Neural cell (in vitro differentiated cells): ENCODE measurements around the gene CFTR. TPM values are rescaled to one million over a fixed set of nuclear protein-coding genes. Genes with fewer than 3 reads are reported as not detected.

Experiments used
- H2AFZ ChIP-seq: fragments of 200-600, 300-800 bp; sonication (generic), shearing (Covaris generic); 2 replicates; pipeline ENCODE4 v1.6.0; 2014; ENCODE audit warnings: low read depth, mild to moderate bottlenecking, antibody characterized with exemption, low read length, moderate library complexity
- H3F3A ChIP-seq: fragments of 200-600 bp; shearing (Covaris generic); 2 replicates; pipeline ENCODE4 v1.6.1; 2016; ENCODE audit warnings: mild to moderate bottlenecking, moderate library complexity, mixed read lengths, antibody characterized with exemption, low read length; ENCODE audit not compliant: insufficient read depth, poor library complexity, severe bottlenecking
- H3K27ac ChIP-seq: fragments of 200-600, 300-800 bp; sonication (generic), shearing (Covaris generic); 2 replicates; pipeline ENCODE4 v1.5.1; 2014; ENCODE audit warnings: mild to moderate bottlenecking, low read length, moderate library complexity
- H3K27me3 ChIP-seq: fragments of 300-800, 200-600 bp; sonication (generic), shearing (Covaris generic); 2 replicates; pipeline ENCODE4 v1.6.0; 2014; ENCODE audit warnings: mild to moderate bottlenecking, low read depth, low read length, moderate library complexity; ENCODE audit not compliant: insufficient read depth
- H3K36me3 ChIP-seq: fragments of 300-800, 200-600 bp; sonication (generic), shearing (Covaris generic); 2 replicates; pipeline ENCODE4 v1.5.1; 2014; ENCODE audit warnings: mild to moderate bottlenecking, antibody characterized with exemption, low read length, moderate library complexity; ENCODE audit not compliant: insufficient read depth
- H3K4me2 ChIP-seq: fragments of 300-800, 200-600 bp; sonication (generic), shearing (Covaris generic); 2 replicates; pipeline ENCODE4 v1.6.0; 2014; ENCODE audit warnings: mild to moderate bottlenecking, low read length
- H3K4me3 ChIP-seq: fragments of 300-800, 200-600 bp; sonication (generic), shearing (Covaris generic); 2 replicates; pipeline ENCODE4 v1.5.1; 2014; ENCODE audit warnings: mild to moderate bottlenecking, low read length, moderate library complexity
- H3K79me2 ChIP-seq: fragments of 200-600 bp; shearing (Covaris generic); replicated peaks from 2 replicates; pipeline ENCODE4 v1.6.0; 2014; ENCODE audit warnings: mild to moderate bottlenecking, low read length, moderate library complexity; ENCODE audit not compliant: insufficient read depth
- H3K9ac ChIP-seq: fragments of 300-800, 200-600 bp; sonication (generic), shearing (Covaris generic); 2 replicates; pipeline ENCODE4 v1.6.1; 2016; ENCODE audit warnings: mild to moderate bottlenecking, low read length, mixed read lengths
- H3K9me2 ChIP-seq: fragments of 200-600 bp; shearing (Covaris generic); 2 replicates; pipeline ENCODE4 v1.6.1; 2016; ENCODE audit warnings: mild to moderate bottlenecking, low read length, mixed read lengths; ENCODE audit not compliant: insufficient read depth
- H3K9me3 ChIP-seq: fragments of 200-600, 300-800 bp; sonication (generic), shearing (Covaris generic); 2 replicates; pipeline ENCODE4 v1.6.1; 2016; ENCODE audit warnings: mild to moderate bottlenecking, mixed run types, low read length, moderate library complexity, mixed read lengths
- H4K20me1 ChIP-seq: fragments of 200-600 bp; shearing (Covaris generic); 2 replicates; pipeline ENCODE4 v1.6.1; 2016; ENCODE audit warnings: mild to moderate bottlenecking, mixed run types; ENCODE audit not compliant: insufficient read depth
- CTCF ChIP-seq: fragments of 450-650 bp; IDR thresholded peaks from 2 replicates; pipeline ENCODE4 v1.5.1; 2014; ENCODE audit warnings: antibody characterized with exemption, mild to moderate bottlenecking, moderate library complexity; ENCODE audit not compliant: poor library complexity, severe bottlenecking
- EP300 ChIP-seq: fragments of 450-650 bp; conservative IDR thresholded peaks from 2 replicates; pipeline ENCODE4 v1.6.1; 2014; ENCODE audit warnings: antibody characterized with exemption, mild to moderate bottlenecking, moderate library complexity; ENCODE audit not compliant: poor library complexity, severe bottlenecking
- EZH2 ChIP-seq: fragments of 200-600, 300-800 bp; shearing (Covaris generic), sonication (generic); IDR thresholded peaks from 2 replicates; pipeline ENCODE4 v1.6.1; 2014; ENCODE audit warnings: antibody characterized with exemption, low read length, borderline replicate concordance, mild to moderate bottlenecking; ENCODE audit not compliant: insufficient read depth, poor library complexity, severe bottlenecking
- MXI1 ChIP-seq: fragments of 450-650 bp; conservative IDR thresholded peaks from 2 replicates; pipeline ENCODE4 v1.6.1; 2014; ENCODE audit warnings: antibody characterized with exemption, mild to moderate bottlenecking; ENCODE audit not compliant: poor library complexity, severe bottlenecking
- POLR2AphosphoS5 ChIP-seq: IDR thresholded peaks from 2 replicates; pipeline ENCODE4 v1.6.1; 2012
- RAD21 ChIP-seq: fragments of 450-650 bp; conservative IDR thresholded peaks from 2 replicates; pipeline ENCODE4 v1.6.1; 2014; ENCODE audit warnings: antibody characterized with exemption, mild to moderate bottlenecking, moderate library complexity
- REST ChIP-seq: IDR thresholded peaks from 2 replicates; pipeline ENCODE4 v1.6.1; 2012; ENCODE audit warnings: borderline replicate concordance
- SMC3 ChIP-seq: fragments of 450-650 bp; conservative IDR thresholded peaks from 2 replicates; pipeline ENCODE4 v1.6.1; 2014; ENCODE audit warnings: antibody characterized with exemption, mild to moderate bottlenecking, moderate library complexity; ENCODE audit not compliant: poor library complexity
- TAF1 ChIP-seq: IDR thresholded peaks from 2 replicates; pipeline ENCODE4 v1.6.1; 2012; ENCODE audit warnings: low read depth
- polyA plus RNA-seq: library from polyadenylated mRNA; depleted of rRNA; stranded (reverse); fragments of >200 nt; gene quantifications from 2 replicates; pipeline ENCODE4 v1.2.3, GENCODE V29; 2014

Gene CFTR
- polyA plus RNA-seq, 1 donor from 2014 or later = not detected

GRCh38 chr7:117661328-117661727 is 181.5 kb downstream of the CFTR start:
- Histone ChIP-seq H3K79me2 (no peaks in the 10 kb centered on the region), H3K4me2 (no peak overlapping the region), H4K20me1 (no peaks in the 10 kb centered on the region), H3K9ac (no peak overlapping the region), H2AFZ (no peak overlapping the region), H3K4me3 (no peak overlapping the region), H3K27ac (no peak overlapping the region), H3K27me3 (no peaks in the 10 kb centered on the region), H3K9me3 (no peaks in the 10 kb centered on the region), H3K9me2 (no peaks in the 10 kb centered on the region), H3K36me3 (no peaks in the 10 kb centered on the region), H3F3A (no peaks in the 10 kb centered on the region)
- TF ChIP-seq RAD21 = no peak
- no peak for TF ChIP-seq TAF1
- no peak for TF ChIP-seq CTCF
- TF ChIP-seq REST = no peak
- TF ChIP-seq SMC3 = no peak
- TF ChIP-seq MXI1 = no peak
- no peak for TF ChIP-seq EZH2
- TF ChIP-seq POLR2AphosphoS5 = no peak
- TF ChIP-seq EP300 = no peak

DNA sequence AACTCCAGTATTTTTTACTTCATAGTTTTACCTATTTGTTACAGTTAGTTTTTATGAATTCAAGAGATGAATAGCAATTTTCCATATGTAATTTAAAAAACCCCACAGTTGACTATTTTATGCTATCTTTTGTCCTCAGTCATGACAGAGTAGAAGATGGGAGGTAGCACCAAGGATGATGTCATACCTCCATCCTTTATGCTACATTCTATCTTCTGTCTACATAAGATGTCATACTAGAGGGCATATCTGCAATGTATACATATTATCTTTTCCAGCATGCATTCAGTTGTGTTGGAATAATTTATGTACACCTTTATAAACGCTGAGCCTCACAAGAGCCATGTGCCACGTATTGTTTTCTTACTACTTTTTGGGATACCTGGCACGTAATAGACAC is 184.2 kb downstream of the CFTR start:
- Histone ChIP-seq H3K4me2 (no peak overlapping the region), H4K20me1 (no peaks in the 10 kb centered on the region), H3K36me3 (no peaks in the 10 kb centered on the region), H3K79me2 (no peaks in the 10 kb centered on the region), H3K27me3 (no peaks in the 10 kb centered on the region), H3K9me3 (no peaks in the 10 kb centered on the region), H3K9me2 (no peaks in the 10 kb centered on the region), H3K4me3 (no peak overlapping the region), H2AFZ (no peak overlapping the region), H3F3A (no peaks in the 10 kb centered on the region), H3K27ac (no peak overlapping the region), H3K9ac (no peak overlapping the region)
- TF ChIP-seq EP300 = no peak
- TF ChIP-seq POLR2AphosphoS5 = no peak
- TF ChIP-seq SMC3 = no peak
- no peak for TF ChIP-seq RAD21
- no peak for TF ChIP-seq TAF1
- TF ChIP-seq MXI1 = no peak
- TF ChIP-seq CTCF = no peak
- no peak for TF ChIP-seq EZH2
- TF ChIP-seq REST = no peak
